Measurements from ENCODE around the gene NLRP8.
"Not testable (repeated sequence)": the region's sequence is repeated elsewhere in the genome, so short reads cannot be mapped to it uniquely, and the experiment has no call there.

NLRP8 gene

DNA sequence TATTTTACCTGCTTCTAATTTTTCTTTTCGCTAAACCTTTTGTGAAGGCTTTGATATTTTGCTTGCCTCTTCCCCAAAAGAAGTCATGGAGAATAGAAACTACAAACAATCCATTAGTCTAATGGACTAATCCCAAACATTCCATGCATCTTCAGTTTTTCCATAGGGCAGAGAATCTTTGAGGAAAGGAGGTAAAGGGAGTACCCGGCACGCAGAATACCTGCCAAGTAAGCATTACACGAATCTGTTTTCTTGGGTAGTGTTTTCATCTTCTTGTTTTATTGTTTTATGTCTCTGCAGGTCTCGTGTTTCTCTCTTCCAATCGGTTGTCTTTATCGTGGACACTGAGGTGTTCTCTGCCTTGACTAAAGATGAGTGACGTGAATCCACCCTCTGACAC, at the start of gene NLRP8:
Gene NLRP8 (plus strand): TSS at position 301 of the 400 bp plus-strand sequence.
- no peak for DNase-seq

DNA sequence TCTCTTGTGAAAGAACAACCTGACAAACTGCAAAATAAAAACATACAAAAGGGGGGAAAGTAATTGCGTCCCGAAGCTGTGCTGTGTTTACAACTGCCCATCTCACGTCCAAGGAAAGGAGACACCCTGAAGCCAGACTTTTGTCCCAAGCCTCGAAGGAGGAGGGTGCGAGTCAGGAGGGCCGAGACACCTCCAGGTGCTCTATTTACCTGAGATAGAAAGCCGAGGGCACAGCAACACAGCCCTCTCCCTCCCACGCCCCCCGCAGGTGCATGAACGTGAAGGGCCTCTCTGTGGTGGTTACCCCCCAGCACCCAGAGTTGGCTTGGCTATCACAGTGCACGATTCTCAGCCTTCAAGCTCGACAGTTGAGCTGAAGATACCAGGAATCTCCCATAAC, 48.7 kb upstream of the NLRP8 start:
- no peak for DNase-seq

DNA sequence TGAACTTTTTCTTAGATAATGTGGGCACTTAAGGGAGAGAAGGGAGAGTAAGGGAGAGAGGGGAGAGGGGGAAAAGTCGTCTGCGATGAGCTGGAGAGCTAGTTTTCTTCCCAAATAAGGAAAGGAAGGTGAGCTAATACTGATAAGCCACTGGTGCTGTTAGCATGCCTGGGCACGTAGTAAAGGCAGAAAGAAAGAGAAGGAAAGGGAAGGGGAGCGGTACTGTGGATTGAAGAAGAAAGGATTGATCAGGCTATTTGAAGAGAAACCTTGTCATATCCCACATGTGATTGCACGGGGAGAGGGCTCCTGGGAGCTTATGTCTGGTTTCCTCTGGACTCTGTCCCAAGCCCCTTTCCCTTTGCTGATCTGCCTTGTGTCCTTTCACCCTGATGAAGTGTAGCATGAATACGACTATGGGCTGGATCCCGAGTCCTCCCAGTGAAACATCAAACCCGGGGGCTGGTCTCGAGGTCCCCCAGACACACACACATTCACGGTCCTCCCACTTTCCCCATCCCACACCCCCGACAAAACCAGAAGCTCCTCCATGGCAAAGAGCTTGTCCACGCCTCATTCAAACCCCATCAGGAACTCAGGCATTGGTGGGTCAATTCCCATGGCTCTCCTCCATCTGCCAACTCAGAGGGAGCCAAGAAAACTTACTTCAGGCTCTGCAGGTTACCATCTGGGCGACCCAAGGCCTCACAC, 46.1 kb upstream of the NLRP8 start:
- DNase-seq: no peak

DNA sequence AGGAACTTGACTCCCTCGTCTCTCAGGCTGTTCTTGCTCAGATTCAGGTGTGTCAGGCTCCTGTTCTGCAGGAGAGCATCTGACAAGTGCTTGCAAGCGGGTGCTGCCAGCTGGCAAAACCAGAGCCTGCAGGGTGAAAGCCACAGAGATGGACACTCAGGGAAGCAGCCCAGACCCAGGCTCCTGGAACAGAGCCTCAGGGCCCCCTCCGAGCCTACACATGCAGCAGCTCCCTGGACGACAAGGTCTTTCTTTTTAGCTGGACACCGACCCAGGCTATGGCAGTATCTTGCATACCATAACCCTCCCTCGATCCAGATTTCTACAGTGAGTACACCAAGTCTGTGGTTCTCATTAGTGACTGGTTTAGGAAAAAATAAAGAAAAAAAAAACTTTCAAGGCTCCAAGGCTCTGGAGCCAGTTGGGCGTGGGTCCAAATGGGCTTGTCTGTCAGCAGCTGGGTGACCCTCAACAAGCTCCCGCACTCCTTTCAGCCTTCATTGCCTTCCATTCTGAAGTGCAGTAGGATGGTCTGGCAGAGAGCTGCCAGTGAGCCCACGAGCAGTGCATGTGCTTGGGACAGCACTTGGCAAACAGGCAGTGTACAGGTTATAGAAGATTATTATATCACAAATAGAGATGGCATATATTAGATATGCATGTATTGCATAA, 45.4 kb upstream of the NLRP8 start:
- DNase-seq: no peak

DNA sequence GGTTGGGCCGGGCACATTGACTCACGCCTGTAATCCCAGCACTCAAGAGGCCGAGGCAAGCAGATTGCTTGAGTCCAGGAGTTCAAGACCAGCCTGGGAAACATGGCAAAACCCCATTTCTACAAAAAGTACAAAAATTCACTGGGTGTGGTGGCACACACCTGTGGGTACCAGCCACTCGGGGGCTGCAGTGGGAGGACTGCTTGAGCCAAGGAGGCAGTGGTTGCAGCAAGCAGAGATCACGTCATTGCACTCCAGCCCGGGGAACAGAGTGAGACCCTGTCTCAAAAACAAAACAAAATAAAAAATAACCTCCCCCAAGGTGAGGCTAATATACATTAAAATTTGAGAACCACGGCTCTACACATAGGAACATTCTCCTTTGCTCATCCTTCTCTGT, 40.3 kb upstream of the NLRP8 start:
- DNase-seq: no peak

- no peak for DNase-seq
These were observed 39.9 kb upstream of the NLRP8 start for GRCh38 chr19:55907746-55908145.

GRCh38 chr19:55909801-55910200, 37.8 kb upstream of the NLRP8 start:
- DNase-seq: no peak

- no peak for DNase-seq
These were observed 34.7 kb upstream of the NLRP8 start for GRCh38 chr19:55912916-55913315.

GRCh38 chr19:55913643-55914268, 33.9 kb upstream of the NLRP8 start:
- no peak for DNase-seq

DNA sequence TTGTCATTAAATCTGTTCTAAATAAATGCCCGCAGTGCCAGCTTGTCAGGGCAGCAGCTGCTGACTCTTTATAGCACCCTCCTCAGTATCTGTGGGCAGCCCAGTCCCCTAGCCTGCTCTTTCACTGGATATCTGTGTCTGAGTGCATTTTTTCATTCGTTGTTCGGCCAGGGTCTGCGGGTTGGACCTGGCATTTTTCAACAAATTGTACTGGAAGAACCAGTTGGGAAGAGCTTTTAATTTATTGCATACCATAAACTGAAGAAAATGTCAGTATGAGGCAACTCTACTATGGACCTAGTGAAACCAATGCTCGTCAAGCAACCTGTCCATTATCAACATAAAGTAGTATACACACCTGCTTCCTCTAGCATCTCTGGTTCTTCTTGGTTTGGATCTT, 24.1 kb upstream of the NLRP8 start:
- DNase-seq: no peak

DNA sequence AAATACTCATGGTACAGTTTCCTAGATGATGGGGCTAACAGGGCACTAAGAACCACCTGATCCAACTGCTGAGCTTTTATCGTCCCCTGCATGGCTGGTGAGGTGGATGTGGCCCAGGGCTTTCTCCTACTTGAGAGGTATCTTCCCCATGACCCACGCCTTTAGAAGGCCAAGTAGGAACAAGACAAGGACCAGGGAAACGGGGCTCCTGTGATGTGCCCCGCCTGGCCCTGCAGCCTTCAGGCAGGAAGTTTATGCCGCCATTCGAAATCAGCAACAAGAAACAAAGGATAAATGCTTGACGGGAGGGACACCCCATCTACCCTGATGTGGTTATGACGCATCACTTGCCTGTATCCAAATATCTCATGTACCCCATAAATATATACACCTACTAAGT, 19.6 kb upstream of the NLRP8 start:
- DNase-seq: no peak

- DNase-seq: not testable (repeated sequence)
These were observed 18.4 kb upstream of the NLRP8 start for GRCh38 chr19:55929258-55929657.

DNA sequence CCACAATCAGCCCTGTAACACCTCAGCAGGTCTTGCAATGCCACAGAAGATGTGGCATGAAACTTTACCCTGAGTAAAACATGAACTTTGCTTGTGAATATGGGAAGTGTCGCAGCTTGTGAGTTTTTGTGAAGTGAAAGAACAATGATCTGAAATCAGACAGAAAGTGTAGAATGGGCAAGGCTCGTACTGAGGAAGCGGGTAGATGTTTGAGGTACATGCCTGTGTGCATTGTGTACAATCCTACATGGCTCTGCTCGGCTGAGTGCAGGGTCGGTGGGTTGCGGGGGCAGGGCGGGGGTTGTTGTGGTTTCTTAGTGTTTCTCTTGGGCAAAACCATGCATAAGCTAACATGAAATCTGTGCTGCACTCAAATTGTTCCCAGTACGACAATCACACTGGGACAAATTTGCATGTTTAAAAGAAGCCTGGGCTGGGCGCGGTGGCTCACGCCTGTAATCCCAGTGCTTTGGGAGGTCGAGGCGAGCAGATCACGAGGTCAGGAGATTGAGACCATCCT, 16.6 kb upstream of the NLRP8 start:
- no peak for DNase-seq

DNA sequence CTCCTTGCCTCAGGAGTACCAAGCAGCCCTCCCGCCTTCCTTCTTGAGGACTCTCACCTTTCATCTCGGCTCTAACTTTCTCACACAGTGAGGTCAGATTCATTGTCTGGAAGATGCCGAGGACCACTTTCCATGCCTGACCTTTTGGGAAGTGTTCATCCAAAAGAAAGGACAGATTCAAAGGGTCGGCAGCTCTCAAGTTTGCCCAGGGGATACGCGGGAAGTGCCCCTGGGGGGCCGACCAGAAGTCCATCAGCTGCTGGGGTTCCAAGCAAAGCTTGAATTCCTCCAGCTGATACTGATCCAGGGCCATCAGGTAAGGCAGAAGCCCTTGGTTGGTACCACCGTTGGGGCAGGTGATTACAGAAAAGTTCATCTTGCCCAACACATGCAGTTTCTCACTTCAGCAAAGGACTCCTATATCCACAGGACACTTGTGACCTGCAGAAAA, 15.7 kb upstream of the NLRP8 start, which contains the start of gene NLRP13:
Gene NLRP13 (minus strand): TSS at position 401 of the 451 bp plus-strand sequence. CDS start 25 bp downstream, at position 376.
- DNase-seq: no peak

- no peak for DNase-seq
These were observed 12.4 kb upstream of the NLRP8 start for GRCh38 chr19:55935206-55935605.

- DNase-seq: no peak
These were observed 8.4 kb upstream of the NLRP8 start for GRCh38 chr19:55939206-55939605.

- DNase-seq: no peak
These were observed 7.3 kb upstream of the NLRP8 start for GRCh38 chr19:55940306-55940705.

DNA sequence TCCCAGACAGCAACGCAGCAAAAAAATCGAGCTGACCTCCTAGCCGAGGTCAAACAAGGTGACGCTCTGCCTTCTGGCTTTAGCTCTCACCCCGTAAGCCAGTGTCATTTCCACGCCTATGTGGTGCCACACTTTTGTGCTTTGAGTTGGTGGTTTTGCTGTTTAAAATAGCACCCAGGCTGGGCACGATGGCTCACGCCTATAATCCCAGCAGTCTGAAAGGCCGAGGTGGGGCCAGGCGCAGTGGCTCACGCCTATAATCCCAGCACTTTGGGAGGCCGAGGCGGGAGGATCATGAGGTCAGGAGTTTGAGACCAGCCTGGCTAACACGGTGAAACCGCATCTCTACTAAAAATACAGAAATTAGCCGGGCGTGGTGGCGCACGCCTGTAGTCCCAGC, 2.9 kb downstream of the NLRP8 start:
- not testable (repeated sequence) for DNase-seq

DNA sequence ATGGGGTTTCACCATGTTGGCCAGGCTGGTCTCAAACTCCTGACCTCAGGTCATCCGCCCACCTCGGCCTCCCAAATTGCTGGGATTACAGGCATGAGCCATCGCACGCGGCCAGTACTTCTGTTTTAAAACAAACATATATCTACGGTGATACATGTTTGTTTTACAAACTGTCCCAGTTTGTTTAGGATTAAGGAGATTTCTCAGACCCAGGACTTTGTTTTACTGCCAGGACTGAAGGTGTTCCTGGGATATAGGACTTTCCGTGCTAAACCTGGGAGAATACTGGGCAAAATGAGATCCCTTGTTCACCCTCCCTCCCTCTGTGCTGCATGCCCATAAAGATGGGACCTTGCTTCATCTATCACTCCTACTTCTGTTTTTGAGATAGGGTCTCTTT, 8.8 kb downstream of the NLRP8 start:
- no peak for DNase-seq

DNA sequence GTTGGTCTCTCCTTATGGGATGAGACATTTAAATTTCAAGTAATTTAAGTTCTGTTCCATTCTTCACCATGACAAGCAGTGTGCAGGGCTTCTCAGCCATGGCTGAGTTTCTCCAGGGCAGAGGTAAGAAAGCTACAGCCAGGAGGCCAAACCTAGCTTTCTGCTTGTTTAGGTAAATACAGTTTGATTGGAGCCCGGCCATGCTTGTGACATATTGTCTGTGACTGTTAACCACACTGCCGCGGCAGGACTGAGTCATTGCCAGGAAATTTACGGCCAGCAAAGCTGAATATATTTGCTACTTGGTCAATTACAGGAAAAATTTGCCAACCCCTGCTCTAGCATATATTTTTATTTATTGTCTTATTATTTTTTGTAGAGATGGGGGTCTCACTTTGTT, 10.7 kb downstream of the NLRP8 start:
- DNase-seq: no peak

DNA sequence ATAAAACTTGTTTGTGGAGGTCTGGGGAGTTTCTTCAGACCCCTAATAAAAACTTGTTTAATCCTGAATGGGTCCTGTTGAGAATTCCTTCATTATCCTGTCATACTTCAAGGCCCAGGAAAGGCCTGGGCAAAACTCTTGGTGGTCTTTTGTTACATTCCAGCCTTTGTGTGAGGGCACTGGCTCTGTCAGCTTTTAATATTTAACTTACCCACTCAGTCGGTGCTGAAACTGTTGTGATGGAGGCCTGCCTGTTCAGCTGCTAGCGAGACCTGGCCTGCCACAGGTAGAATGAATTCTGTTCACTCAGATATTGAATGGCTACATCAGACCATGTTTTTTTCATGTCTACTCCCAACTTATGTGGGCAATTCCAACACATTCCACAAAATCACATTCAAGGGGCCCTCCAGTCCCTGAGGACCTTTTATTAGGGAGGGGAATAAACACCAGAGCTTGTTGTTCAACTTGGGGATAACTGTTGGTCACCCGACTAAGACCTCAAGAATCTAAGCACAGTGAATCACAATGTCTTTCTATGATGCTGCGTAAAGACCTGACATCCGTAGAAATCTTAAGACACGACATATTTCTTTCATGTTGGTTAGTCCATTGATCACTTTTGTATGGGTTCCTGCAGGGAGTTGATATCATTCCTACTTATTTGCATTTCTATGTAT, 12.5 kb downstream of the NLRP8 start:
- DNase-seq: no peak

- no peak for DNase-seq
These were observed 14.6 kb downstream of the NLRP8 start for GRCh38 chr19:55962186-55962585.

GRCh38 chr19:55973982-55974381, 26.4 kb downstream of the NLRP8 start:
- DNase-seq: no peak

Measured in stimulated activated CD4-positive, alpha-beta T cell treated with anti-CD3 and anti-CD28 coated beads, Interleukin-4, amount 100 ng/mL, for 24 hours (primary cell).